ENCODE results near the gene NPFFR1.

- TF ChIP-seq MAX (IDR thresholded peaks at IDR 0.05; ENCODE audit: low read depth, low read length) (no peak), CTCF (IDR thresholded peaks at IDR 0.05; ENCODE audit: low read depth, low read length) (no peak)
Observed at GRCh38 chr10:70317272-70317942, 33.6 kb upstream of the NPFFR1 start.

All from NB4 (cell line).